IPS-NIHi7 (cell line): ENCODE results near the gene ZIC3.
"Not testable (repeated sequence)": the region's sequence is repeated elsewhere in the genome, so short reads cannot be mapped to it uniquely, and the experiment has no call there.

Source experiments
- DNase-seq: peaks from one replicate; pipeline ENCODE4 v3.0.0; 2012; ENCODE audit warnings: mixed read lengths; ENCODE audit errors: extremely low spot score

The ZIC3 gene

GRCh38 chrX:137565921-137566745 is at the start of gene ZIC3:
TSS of gene ZIC3 (plus strand) at chrX:137566127. CDS start at chrX:137566692, 565 bp downstream.
- DNase-seq, result peak; percentile 92

- DNase-seq, result no peak
Measured at GRCh38 chrX:137519459-137519858, 46.5 kb upstream of the ZIC3 start.

- DNase-seq, result peak; percentile 27
Measured at GRCh38 chrX:137545711-137546651, 19.9 kb upstream of the ZIC3 start.

GRCh38 chrX:137547291-137547690 is 18.6 kb upstream of the ZIC3 start:
- DNase-seq, result peak; percentile 49

- DNase-seq, result no peak
Measured at GRCh38 chrX:137548261-137548660, 17.7 kb upstream of the ZIC3 start.

- DNase-seq, result peak; percentile 22
Measured at GRCh38 chrX:137549073-137549472, 16.9 kb upstream of the ZIC3 start.

GRCh38 chrX:137549851-137550664 is 15.9 kb upstream of the ZIC3 start:
- peak; percentile 21 for DNase-seq

- peak; percentile 25 for DNase-seq
Measured at GRCh38 chrX:137550665-137551261, 15.2 kb upstream of the ZIC3 start.

GRCh38 chrX:137552098-137552497 is 13.8 kb upstream of the ZIC3 start:
- not testable (repeated sequence) for DNase-seq

- DNase-seq, result no peak
Measured at GRCh38 chrX:137562096-137562495, 3.8 kb upstream of the ZIC3 start.

GRCh38 chrX:137563681-137564651 is 2.0 kb upstream of the ZIC3 start:
- DNase-seq, result peak; percentile 40

GRCh38 chrX:137565318-137565904 is 516 bp upstream of the ZIC3 start:
- DNase-seq, result no peak

- no peak for DNase-seq
Measured at GRCh38 chrX:137566746-137567679, 1.1 kb downstream of the ZIC3 start.

- no peak for DNase-seq
Measured at GRCh38 chrX:137567682-137568232, 1.8 kb downstream of the ZIC3 start.

GRCh38 chrX:137568741-137569469 is 3.0 kb downstream of the ZIC3 start:
- DNase-seq, result no peak

- DNase-seq, result no peak
Measured at GRCh38 chrX:137569470-137569891, 3.6 kb downstream of the ZIC3 start.

GRCh38 chrX:137573324-137574101 is 7.6 kb downstream of the ZIC3 start:
- peak; percentile 50 for DNase-seq
